C4-2B (cell line): ENCODE measurements around the gene DEPDC1B.

Experiments used
- CTCF ChIP-seq: fragments of 450-650 bp; conservative IDR thresholded peaks from 2 replicates; pipeline ENCODE4 v1.5.1; 2017; ENCODE audit warnings: mild to moderate bottlenecking
- ZFX ChIP-seq: fragments of 450-650 bp; IDR thresholded peaks from 2 replicates; pipeline ENCODE4 v1.6.1; 2017

- TF ChIP-seq CTCF (no peak), ZFX (no peak)
Observed at GRCh38 chr5:60633341-60633740, 66.6 kb downstream of the DEPDC1B start.
